Stomach (tissue), 9 donors: ENCODE results near the gene ATP2A3. TPM values are rescaled to one million over a fixed set of nuclear protein-coding genes. Genes with fewer than 3 reads are reported as not detected.
"Not testable (repeated sequence)": the region's sequence is repeated elsewhere in the genome, so short reads cannot be mapped to it uniquely, and the experiment has no call there.

Source experiments
- DNase-seq, 2 donors: peaks; one replicate each; pipeline versions ENCODE4 v3.0.0 to v3.0.0-alpha.2; 2013 to 2019
- H3K27ac ChIP-seq, 5 donors: fragments of 200-600 bp in 4 of 5; sonication (generic) in 4 of 5; one replicate each; pipeline ENCODE4 v1.5.1; 2013 to 2019; ENCODE audit warnings: mild to moderate bottlenecking in 1 of 5, moderate library complexity in 1 of 5
- H3K27me3 ChIP-seq, 3 donors: fragments of 200-600 bp; sonication (generic); one replicate each; pipeline ENCODE4 v1.5.1; 2017 to 2019; ENCODE audit warnings: mixed run types in 1 of 3
- H3K36me3 ChIP-seq, 4 donors: fragments of 200-600 bp; sonication (generic); 1 replicate in 3 of 4; 2 replicates in 1 of 4; pipeline ENCODE4 v1.5.1; 2016 to 2019
- H3K4me1 ChIP-seq, 4 donors: fragments of 200-600 bp; sonication (generic); one replicate each; pipeline ENCODE4 v1.5.1; 2016 to 2019
- H3K4me3 ChIP-seq, 4 donors: fragments of 200-600 bp; sonication (generic) in 3 of 4; one replicate each; pipeline ENCODE4 v1.5.1; 2016 to 2019; ENCODE audit warnings: mild to moderate bottlenecking in 1 of 4
- H3K9me3 ChIP-seq, 4 donors: fragments of 200-600 bp; sonication (generic); one replicate each; pipeline ENCODE4 v1.5.1; 2016 to 2019
- EP300 ChIP-seq: sonication (generic); formaldehyde crosslinking; IDR thresholded peaks from one replicate; pipeline ENCODE4 v1.6.1; 2017; ENCODE audit warnings: antibody characterized with exemption
- POLR2A ChIP-seq, 4 donors: fragments of 450-650 bp; IDR thresholded peaks; one replicate each; pipeline ENCODE4 v1.6.1; 2016; ENCODE audit warnings: antibody characterized with exemption in 4 of 4, control low read depth in 2 of 4, mild to moderate bottlenecking in 1 of 4, moderate library complexity in 1 of 4
- POLR2AphosphoS5 ChIP-seq, 3 donors: sonication (generic); formaldehyde crosslinking; IDR thresholded peaks; one replicate each; pipeline ENCODE4 v1.6.1; 2016; ENCODE audit warnings: antibody characterized with exemption in 3 of 3
- WGBS, 5 donors: extraction: QIAGEN DNeasy Blood & Tissue Kit in 3 of 5; methylation state at CpG; one replicate each; pipeline versions ENCODE4 v1.1.5 to v1.1.7; 2013 to 2018; 5-methylcytosine and 5-hydroxymethylcytosine counted together
- intact Hi-C: fragments of 100-400 bp; cut with DNase I; formaldehyde crosslinking; loops from one replicate; pipeline ENCODE4 v1.15.1; 2023; ENCODE audit warnings: low total_unique reads
- polyA plus RNA-seq, 3 donors: library from polyadenylated mRNA; stranded (reverse); fragments of 200-250 nt; gene quantifications; one replicate each; pipeline ENCODE4 v1.2.3, GENCODE V29; 2013
- total RNA-seq, 5 donors: library from RNA; depleted of rRNA; stranded (reverse); fragments of >200 nt; gene quantifications; one replicate each; pipeline versions ENCODE4 v1.1.0 to v1.2.3, GENCODE V29; 2014 to 2016
- TF ChIP-seq, protein P1 (sequence below), 7 experiments: fragments of 450-650 bp in 4 of 7; fragments of 200-600 bp in 3 of 7; sonication (generic) in 3 of 7; IDR thresholded peaks; one replicate each; pipeline ENCODE4 v1.5.1; 2016 to 2019; ENCODE audit warnings: antibody characterized with exemption in 7 of 7, control low read depth in 2 of 7, mild to moderate bottlenecking in 1 of 7
- donor health status: healthy with polysubstance abuse.
- donor health status: Bipolar disorder and iron deficiency.
- donor health status: healthy.

ATP2A3 gene
- total and polyA plus RNA-seq, 8 donors, result 10.4 to 1,069 (median 64.1) TPM

DNA sequence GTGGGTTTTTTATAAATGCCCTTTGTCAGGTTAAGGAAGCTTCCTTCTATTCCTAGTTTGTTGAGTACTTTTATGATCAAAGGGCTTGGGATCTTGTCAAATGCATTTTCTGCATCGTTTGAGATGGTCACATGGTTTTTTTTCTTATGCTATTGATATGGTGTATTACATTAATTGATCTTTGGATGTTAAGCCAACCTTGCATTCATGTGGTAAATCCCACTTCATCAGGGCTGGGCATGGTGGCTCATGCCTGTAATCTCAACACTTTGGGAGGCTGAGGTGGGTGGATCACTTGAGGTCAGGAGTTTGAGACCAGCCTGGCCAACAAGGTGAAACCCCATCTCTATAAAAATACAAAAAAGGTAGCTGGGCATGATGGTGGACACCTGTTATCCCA lies 30.8 kb upstream of the ATP2A3 start:
- H3K27ac ChIP-seq, result no peak overlapping the region
- 41 to 81% (median 63%) methylated on average over 1 of the region's 1 CpG for WGBS, 5 donors
- H3K4me3 ChIP-seq, result no peak overlapping the region
- H3K9me3 ChIP-seq, result peaks cover 0 to 9% (median 7%) of the 10 kb centered on the region in 4 donors
- intact Hi-C loops, result no loop called here
- TF ChIP-seq POLR2A (IDR thresholded peaks at IDR 0.05) (no peak), POLR2AphosphoS5 (IDR thresholded peaks at IDR 0.05) (no peak), EP300 (no peak)
- TF ChIP-seq, protein P1, sequence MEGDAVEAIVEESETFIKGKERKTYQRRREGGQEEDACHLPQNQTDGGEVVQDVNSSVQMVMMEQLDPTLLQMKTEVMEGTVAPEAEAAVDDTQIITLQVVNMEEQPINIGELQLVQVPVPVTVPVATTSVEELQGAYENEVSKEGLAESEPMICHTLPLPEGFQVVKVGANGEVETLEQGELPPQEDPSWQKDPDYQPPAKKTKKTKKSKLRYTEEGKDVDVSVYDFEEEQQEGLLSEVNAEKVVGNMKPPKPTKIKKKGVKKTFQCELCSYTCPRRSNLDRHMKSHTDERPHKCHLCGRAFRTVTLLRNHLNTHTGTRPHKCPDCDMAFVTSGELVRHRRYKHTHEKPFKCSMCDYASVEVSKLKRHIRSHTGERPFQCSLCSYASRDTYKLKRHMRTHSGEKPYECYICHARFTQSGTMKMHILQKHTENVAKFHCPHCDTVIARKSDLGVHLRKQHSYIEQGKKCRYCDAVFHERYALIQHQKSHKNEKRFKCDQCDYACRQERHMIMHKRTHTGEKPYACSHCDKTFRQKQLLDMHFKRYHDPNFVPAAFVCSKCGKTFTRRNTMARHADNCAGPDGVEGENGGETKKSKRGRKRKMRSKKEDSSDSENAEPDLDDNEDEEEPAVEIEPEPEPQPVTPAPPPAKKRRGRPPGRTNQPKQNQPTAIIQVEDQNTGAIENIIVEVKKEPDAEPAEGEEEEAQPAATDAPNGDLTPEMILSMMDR (IDR thresholded peaks at IDR 0.05), result no peak
- H3K27me3 ChIP-seq, result peaks cover 0 to 6% (median 0%) of the 10 kb centered on the region in 3 donors
- H3K4me1 ChIP-seq, result no peaks in the 10 kb centered on the region
- no peaks in the 10 kb centered on the region for H3K36me3 ChIP-seq
- DNase-seq, result no peak

DNA sequence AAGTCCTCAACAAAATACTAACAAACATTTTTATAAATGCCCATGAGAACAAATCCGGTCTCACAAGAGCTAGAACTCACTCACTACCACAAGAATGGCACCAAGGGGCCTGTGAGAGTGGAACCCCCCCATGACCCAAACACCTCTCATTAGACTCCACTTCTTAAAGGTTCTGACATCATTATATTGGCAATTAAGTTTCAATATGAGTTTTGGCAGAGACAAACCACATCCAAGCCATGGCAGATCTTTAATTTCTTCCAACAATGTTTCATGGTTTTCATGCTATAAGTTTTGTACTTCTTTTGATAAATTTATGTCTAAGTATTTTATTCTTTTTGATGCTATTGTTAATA lies 30.0 kb upstream of the ATP2A3 start:
- intact Hi-C loops, result no loop called here
- 65 to 88% (median 80%) methylated on average over 1 of the region's 1 CpG for WGBS, 5 donors
- Histone ChIP-seq H3K4me1 (no peaks in the 10 kb centered on the region), H3K27ac (no peak overlapping the region), H3K27me3 (peaks cover 0 to 6% (median 0%) of the 10 kb centered on the region in 3 donors), H3K9me3 (peaks cover 0 to 9% (median 7%) of the 10 kb centered on the region in 4 donors), H3K4me3 (no peak overlapping the region), H3K36me3 (no peaks in the 10 kb centered on the region)
- TF ChIP-seq, protein P1 (IDR thresholded peaks at IDR 0.05), result no peak
- TF ChIP-seq POLR2AphosphoS5 (IDR thresholded peaks at IDR 0.05) (no peak), EP300 (no peak), POLR2A (IDR thresholded peaks at IDR 0.05) (no peak)
- DNase-seq, result no peak

DNA sequence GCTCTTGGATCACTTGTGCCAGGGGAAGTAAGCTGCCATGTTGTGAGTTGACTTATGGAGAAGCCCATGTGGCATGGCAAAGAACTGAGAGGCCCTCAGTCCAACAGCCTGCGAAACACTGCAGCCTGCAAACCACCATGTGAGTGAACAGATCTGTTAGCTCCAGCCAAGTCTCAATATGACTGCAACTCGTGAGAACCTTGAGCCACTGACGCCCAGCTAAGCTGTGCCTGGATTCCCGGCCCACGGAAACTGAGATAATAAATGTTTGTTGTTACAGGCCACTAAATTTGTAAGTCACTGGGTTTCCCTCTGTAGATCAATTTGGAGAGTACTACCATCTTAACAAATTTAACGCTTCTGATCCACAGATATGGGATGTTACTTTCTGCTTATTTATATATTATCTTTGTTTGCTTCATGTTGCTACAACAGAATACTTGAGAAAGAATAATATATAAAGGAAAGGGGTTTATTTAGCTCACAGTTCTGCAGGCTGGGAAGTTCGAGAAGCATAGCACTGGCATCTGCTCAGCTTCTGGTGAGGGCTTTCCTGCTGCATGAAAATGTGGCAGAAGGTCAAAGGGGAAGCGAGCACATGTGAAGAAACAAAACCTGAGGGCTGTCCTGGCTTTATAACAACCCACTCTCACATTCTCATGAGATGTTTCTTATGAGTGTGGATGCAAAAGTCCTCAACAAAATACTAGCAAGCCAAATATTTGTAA lies 29.4 kb upstream of the ATP2A3 start:
- TF ChIP-seq POLR2A (IDR thresholded peaks at IDR 0.05), result no peak
- TF ChIP-seq EP300, result no peak
- TF ChIP-seq POLR2AphosphoS5 (IDR thresholded peaks at IDR 0.05), result no peak
- TF ChIP-seq, protein P1 (IDR thresholded peaks at IDR 0.05), result no peak
- WGBS, 5 donors, result 65 to 76% (median 71%) methylated on average over 8 of the region's 8 CpGs
- H3K4me1 ChIP-seq, result peaks cover 0 to 2% (median 0%) of the 10 kb centered on the region in 4 donors
- H3K36me3 ChIP-seq, result no peaks in the 10 kb centered on the region
- DNase-seq, result no peak
- no peak overlapping the region for H3K4me3 ChIP-seq
- H3K9me3 ChIP-seq, result peaks cover 0 to 9% (median 7%) of the 10 kb centered on the region in 4 donors
- H3K27me3 ChIP-seq, result peaks cover 0 to 3% (median 0%) of the 10 kb centered on the region in 3 donors
- intact Hi-C loops, result no loop called here
- no peak overlapping the region for H3K27ac ChIP-seq

DNA sequence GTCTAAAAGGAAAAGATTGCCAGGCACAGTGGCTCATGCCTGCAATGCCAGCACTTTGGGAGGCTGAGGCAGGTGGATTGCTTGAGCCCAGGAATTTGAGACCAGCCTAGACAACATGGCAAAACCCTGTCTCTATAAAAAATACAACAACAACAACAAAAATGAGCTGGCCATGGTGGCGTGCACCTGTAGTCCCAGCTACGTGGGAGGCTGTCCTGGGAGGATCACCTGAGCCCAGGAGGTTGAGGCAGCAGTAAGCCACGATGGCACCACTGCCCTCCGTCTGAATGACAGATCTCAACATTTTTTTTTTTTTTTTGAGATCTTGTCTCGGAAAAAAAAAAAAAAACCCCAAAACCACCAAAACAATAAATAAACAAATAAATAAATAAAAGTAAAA lies 28.1 kb upstream of the ATP2A3 start:
- Histone ChIP-seq H3K9me3 (peaks cover 0 to 9% (median 7%) of the 10 kb centered on the region in 4 donors), H3K27me3 (no peaks in the 10 kb centered on the region), H3K4me3 (no peak overlapping the region), H3K27ac (no peak overlapping the region), H3K36me3 (no peaks in the 10 kb centered on the region), H3K4me1 (peaks cover 0 to 8% (median 0%) of the 10 kb centered on the region in 4 donors)
- no peak for DNase-seq
- TF ChIP-seq POLR2A (IDR thresholded peaks at IDR 0.05) (no peak), EP300 (no peak)
- TF ChIP-seq, protein P1 (IDR thresholded peaks at IDR 0.05), result no peak
- intact Hi-C loops, result no loop called here
- 74 to 93% (median 84%) methylated on average over 5 of the region's 5 CpGs for WGBS, 5 donors

DNA sequence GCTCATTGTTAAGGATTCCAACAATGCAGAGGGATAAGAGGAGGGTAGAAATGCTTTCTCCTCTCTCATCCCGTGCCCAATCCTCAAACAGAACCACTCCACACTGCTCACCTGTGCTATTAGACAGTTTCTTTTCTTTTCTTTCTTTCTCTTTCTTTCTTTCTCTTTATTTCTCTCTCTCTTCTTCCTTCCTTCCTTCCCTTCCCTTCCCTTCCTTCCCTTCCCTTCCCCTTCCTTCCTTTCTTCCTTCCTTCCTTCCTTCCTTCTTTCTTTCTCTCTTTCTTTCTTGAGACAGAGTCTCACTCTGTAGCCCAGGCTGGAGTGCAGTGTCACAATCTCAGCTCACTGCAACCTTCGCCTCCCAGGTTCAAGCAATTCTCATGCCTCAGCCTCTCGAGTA lies 27.5 kb upstream of the ATP2A3 start:
- H3K4me3 ChIP-seq, intact Hi-C loops, H3K27ac ChIP-seq, H3K36me3 ChIP-seq, H3K9me3 ChIP-seq, DNase-seq, H3K27me3 ChIP-seq: not testable (repeated sequence)
- peaks cover 0 to 11% (median 4%) of the 10 kb centered on the region in 4 donors for H3K4me1 ChIP-seq
- 67 to 86% (median 85%) methylated on average over 3 of the region's 3 CpGs for WGBS, 5 donors
